H9 (cell line): ENCODE data around the gene IRX5. TPM values are rescaled to one million over a fixed set of nuclear protein-coding genes. Genes with fewer than 3 reads are reported as not detected.

Experiments
- DNase-seq: peaks from one replicate; pipeline ENCODE4 v3.0.0-alpha.2; 2017
- H2AFZ ChIP-seq: one replicate; pipeline ENCODE4 v1.6.1; 2013; ENCODE audit warnings: mild to moderate bottlenecking, low read length, control low read depth, moderate library complexity
- H2AK5ac ChIP-seq: 2 replicates; pipeline ENCODE4 v1.6.1; 2013; ENCODE audit warnings: low read length, control low read depth, mixed read lengths; ENCODE audit not compliant: insufficient read length
- H2BK120ac ChIP-seq: one replicate; pipeline ENCODE4 v1.6.1; 2013; ENCODE audit warnings: low read depth, mild to moderate bottlenecking, low read length, control low read depth, inconsistent platforms; ENCODE audit not compliant: poor library complexity, severe bottlenecking
- H2BK12ac ChIP-seq: 2 replicates; pipeline ENCODE4 v1.6.1; 2013; ENCODE audit warnings: low read length, control low read depth, mixed read lengths, low read depth; ENCODE audit not compliant: insufficient read length
- H2BK15ac ChIP-seq: 2 replicates; pipeline ENCODE4 v1.6.1; 2013; ENCODE audit warnings: low read depth, low read length, control low read depth
- H2BK20ac ChIP-seq: one replicate; pipeline ENCODE4 v1.6.1; 2013; ENCODE audit warnings: low read depth, mild to moderate bottlenecking, low read length, control low read depth, inconsistent platforms; ENCODE audit not compliant: poor library complexity, severe bottlenecking
- H2BK5ac ChIP-seq: 2 replicates; pipeline ENCODE4 v1.6.1; 2013; ENCODE audit warnings: low read length, control low read depth, mixed read lengths; ENCODE audit not compliant: insufficient read length
- H3K14ac ChIP-seq: 2 replicates; pipeline ENCODE4 v1.6.1; 2013; ENCODE audit warnings: low read length, control low read depth; ENCODE audit not compliant: insufficient read depth
- H3K18ac ChIP-seq: 2 replicates; pipeline ENCODE4 v1.6.1; 2013; ENCODE audit warnings: low read depth, mild to moderate bottlenecking, mixed read lengths, low read length, control low read depth; ENCODE audit not compliant: insufficient read length
- H3K23ac ChIP-seq: 2 replicates; pipeline ENCODE4 v1.6.1; 2013; ENCODE audit warnings: low read length, control low read depth, mixed read lengths, low read depth; ENCODE audit not compliant: insufficient read length
- H3K23me2 ChIP-seq: 2 replicates; pipeline ENCODE4 v1.6.1; 2013; ENCODE audit warnings: low read depth, mild to moderate bottlenecking, mixed read lengths, low read length, control low read depth; ENCODE audit not compliant: insufficient read length, poor library complexity, severe bottlenecking
- H3K27ac ChIP-seq: 2 replicates; pipeline ENCODE4 v1.5.1; 2013; ENCODE audit warnings: low read length, control low read depth, mixed read lengths, low read depth; ENCODE audit not compliant: insufficient read length
- H3K27me3 ChIP-seq: 2 replicates; pipeline ENCODE4 v1.6.1; 2013; ENCODE audit warnings: low read length, control low read depth, inconsistent platforms; ENCODE audit not compliant: insufficient read depth
- H3K4ac ChIP-seq: 2 replicates; pipeline ENCODE4 v1.6.1; 2013; ENCODE audit warnings: low read depth, mild to moderate bottlenecking, control low read depth, inconsistent platforms, low read length, moderate library complexity
- H3K4me1 ChIP-seq: 2 replicates; pipeline ENCODE4 v1.6.1; 2013; ENCODE audit warnings: low read length, control low read depth, inconsistent platforms; ENCODE audit not compliant: insufficient read depth
- H3K4me2 ChIP-seq: 2 replicates; pipeline ENCODE4 v1.6.1; 2013; ENCODE audit warnings: low read length, control low read depth, mixed read lengths; ENCODE audit not compliant: insufficient read length, insufficient read depth
- H3K56ac ChIP-seq: 2 replicates; pipeline ENCODE4 v1.6.1; 2013; ENCODE audit warnings: low read depth, mild to moderate bottlenecking, mixed read lengths, low read length, control low read depth; ENCODE audit not compliant: insufficient read length
- H3K79me1 ChIP-seq: 2 replicates; pipeline ENCODE4 v1.6.1; 2013; ENCODE audit warnings: low read depth, mild to moderate bottlenecking, moderate library complexity, low read length, control low read depth, inconsistent platforms; ENCODE audit not compliant: insufficient read depth, poor library complexity, severe bottlenecking
- H3K79me2 ChIP-seq: 2 replicates; pipeline ENCODE4 v1.6.1; 2013; ENCODE audit warnings: low read length, control low read depth, inconsistent platforms; ENCODE audit not compliant: insufficient read depth
- H3K9ac ChIP-seq: 2 replicates; pipeline ENCODE4 v1.6.1; 2013; ENCODE audit warnings: low read length, control low read depth, mixed read lengths; ENCODE audit not compliant: insufficient read length; ENCODE audit errors: extremely low read depth
- H3K9me3 ChIP-seq: one replicate; pipeline ENCODE4 v1.6.1; 2013; ENCODE audit warnings: low read depth, low read length, inconsistent platforms; ENCODE audit not compliant: control insufficient read depth
- H3T11ph ChIP-seq: one replicate; pipeline ENCODE4 v1.6.1; 2013; ENCODE audit warnings: mild to moderate bottlenecking, low read length, control low read depth, inconsistent platforms
- H4K20me1 ChIP-seq: one replicate; pipeline ENCODE4 v1.6.1; 2013; ENCODE audit not compliant: control insufficient read depth, insufficient read length, insufficient read depth
- H4K5ac ChIP-seq: 2 replicates; pipeline ENCODE4 v1.6.1; 2013; ENCODE audit warnings: low read depth, mild to moderate bottlenecking, mixed read lengths, low read length, control low read depth; ENCODE audit not compliant: insufficient read length
- H4K8ac ChIP-seq: replicated peaks from 2 replicates; pipeline ENCODE4 v1.6.1; 2013; ENCODE audit warnings: low read length, control low read depth, mixed read lengths, low read depth; ENCODE audit not compliant: insufficient read length
- H4K91ac ChIP-seq: 2 replicates; pipeline ENCODE4 v1.6.1; 2013; ENCODE audit warnings: low read depth, mild to moderate bottlenecking, moderate library complexity, mixed read lengths, low read length, control low read depth; ENCODE audit not compliant: insufficient read length
- H3K27ac Mint-ChIP-seq, 3 experiments: 2 replicates in 2 of 3; 3 replicates in 1 of 3; pipeline ENCODE4 v1.8.0; 2020 to 2021; ENCODE audit warnings: mixed read lengths in 3 of 3, mild to moderate bottlenecking in 1 of 3, moderate library complexity in 1 of 3
- H3K27me3 Mint-ChIP-seq: 2 replicates; pipeline ENCODE4 v1.8.0; 2021; ENCODE audit warnings: low read depth, mild to moderate bottlenecking, moderate library complexity, mixed read lengths
- H3K36me3 Mint-ChIP-seq, 3 experiments: 2 replicates in 2 of 3; 3 replicates in 1 of 3; pipeline ENCODE4 v1.8.0; 2020 to 2021; ENCODE audit warnings: low read depth in 3 of 3, mixed read lengths in 3 of 3; ENCODE audit not compliant: insufficient read depth in 1 of 3
- H3K4me1 Mint-ChIP-seq, 2 experiments: 2 replicates each; pipeline ENCODE4 v1.8.0; 2020; ENCODE audit warnings: mixed read lengths in 2 of 2
- H3K4me3 Mint-ChIP-seq, 2 experiments: 2 replicates in 1 of 2; 3 replicates in 1 of 2; pipeline ENCODE4 v1.8.0; 2020 to 2021; ENCODE audit warnings: mild to moderate bottlenecking in 2 of 2, mixed read lengths in 2 of 2, moderate library complexity in 1 of 2
- H3K9me3 Mint-ChIP-seq, 2 experiments: 2 replicates in 1 of 2; 3 replicates in 1 of 2; pipeline ENCODE4 v1.8.0; 2020; ENCODE audit warnings: mild to moderate bottlenecking in 2 of 2, mixed read lengths in 2 of 2, moderate library complexity in 1 of 2
- WGBS: extraction: QIAGEN DNeasy Blood & Tissue Kit; methylation state at CpG from one replicate; pipeline ENCODE4 v1.1.7; 2013; ENCODE audit warnings: missing lambda C conversion rate, low lambda C conversion rate, mixed read lengths; ENCODE audit not compliant: insufficient read length; ENCODE audit errors: extremely low coverage; 5-methylcytosine and 5-hydroxymethylcytosine counted together
- total RNA-seq: library from RNA; stranded (reverse); gene quantifications from 2 replicates; pipeline ENCODE4 v1.2.1, GENCODE V29; 2021
- TF ChIP-seq, protein P1 (sequence below): fragments of 200-600 bp; sonication (generic); conservative IDR thresholded peaks from 3 replicates; pipeline ENCODE4 v1.8.0; 2021; ENCODE audit warnings: antibody characterized with exemption, mild to moderate bottlenecking

IRX5 gene
- total RNA-seq, 1 experiment from 2014 or later = 0.59 TPM

DNA sequence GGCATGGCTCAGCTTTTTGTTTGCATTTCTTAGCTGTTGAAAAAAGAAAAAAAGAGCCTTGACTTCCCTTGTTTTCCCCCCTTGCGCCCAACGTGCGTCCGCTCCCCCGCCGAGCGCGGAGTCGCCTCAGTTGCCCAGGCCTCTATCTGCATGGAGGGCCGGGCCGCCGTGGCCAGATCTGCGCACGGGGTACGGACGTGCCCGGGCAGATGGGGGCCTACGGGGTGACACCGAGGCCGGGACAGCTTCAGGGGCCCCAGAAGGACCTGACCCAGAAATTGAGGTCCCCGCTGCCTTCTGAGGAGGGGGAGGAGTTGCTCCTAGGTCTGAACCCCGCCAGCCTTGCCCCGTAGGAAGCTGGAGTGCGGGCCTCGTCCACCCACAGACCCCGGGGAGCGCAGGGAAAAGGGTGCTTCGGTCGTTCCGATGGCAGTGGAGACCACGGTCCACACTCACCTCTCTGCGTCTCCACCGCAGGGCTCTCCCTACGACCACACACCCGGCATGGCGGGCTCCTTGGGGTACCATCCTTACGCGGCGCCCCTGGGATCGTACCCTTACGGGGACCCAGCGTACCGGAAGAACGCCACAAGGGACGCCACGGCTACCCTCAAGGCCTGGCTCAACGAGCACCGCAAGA lies 1.5 kb downstream of the IRX5 start:
- no peak overlapping the region for H3K23ac ChIP-seq
- H3K79me2 ChIP-seq = no peaks in the 10 kb centered on the region
- no peaks in the 10 kb centered on the region for H4K20me1 ChIP-seq
- H4K5ac ChIP-seq = no peak overlapping the region
- H2AFZ ChIP-seq = no peak overlapping the region
- H3T11ph ChIP-seq = no peak overlapping the region
- no peak overlapping the region for H2BK120ac ChIP-seq
- no peaks in the 10 kb centered on the region for H3K9me3 ChIP-seq
- Mint-ChIP-seq H3K27me3 (peaks cover 87% of the 10 kb centered on the region), H3K9me3 (peaks cover 0 to 3% of the 10 kb centered on the region in 2 experiments; a peak in 4 of 5 replicates), H3K4me1 (peaks cover 49 to 52% of the 10 kb centered on the region in 2 experiments), H3K4me3 (peak overlapping the region; percentile 55 to 79), H3K36me3 (no peaks in the 10 kb centered on the region; a peak in 2 of 7 replicates), H3K27ac (no peak overlapping the region; a peak in 1 of 7 replicates)
- H3K27me3 ChIP-seq = peaks cover 54% of the 10 kb centered on the region
- H3K27ac ChIP-seq = no peak overlapping the region
- H2BK12ac ChIP-seq = no peak overlapping the region
- TF ChIP-seq, protein P1, sequence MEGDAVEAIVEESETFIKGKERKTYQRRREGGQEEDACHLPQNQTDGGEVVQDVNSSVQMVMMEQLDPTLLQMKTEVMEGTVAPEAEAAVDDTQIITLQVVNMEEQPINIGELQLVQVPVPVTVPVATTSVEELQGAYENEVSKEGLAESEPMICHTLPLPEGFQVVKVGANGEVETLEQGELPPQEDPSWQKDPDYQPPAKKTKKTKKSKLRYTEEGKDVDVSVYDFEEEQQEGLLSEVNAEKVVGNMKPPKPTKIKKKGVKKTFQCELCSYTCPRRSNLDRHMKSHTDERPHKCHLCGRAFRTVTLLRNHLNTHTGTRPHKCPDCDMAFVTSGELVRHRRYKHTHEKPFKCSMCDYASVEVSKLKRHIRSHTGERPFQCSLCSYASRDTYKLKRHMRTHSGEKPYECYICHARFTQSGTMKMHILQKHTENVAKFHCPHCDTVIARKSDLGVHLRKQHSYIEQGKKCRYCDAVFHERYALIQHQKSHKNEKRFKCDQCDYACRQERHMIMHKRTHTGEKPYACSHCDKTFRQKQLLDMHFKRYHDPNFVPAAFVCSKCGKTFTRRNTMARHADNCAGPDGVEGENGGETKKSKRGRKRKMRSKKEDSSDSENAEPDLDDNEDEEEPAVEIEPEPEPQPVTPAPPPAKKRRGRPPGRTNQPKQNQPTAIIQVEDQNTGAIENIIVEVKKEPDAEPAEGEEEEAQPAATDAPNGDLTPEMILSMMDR = no peak
- no peak overlapping the region for H3K4ac ChIP-seq
- no peak overlapping the region for H3K9ac ChIP-seq
- H3K4me1 ChIP-seq = no peaks in the 10 kb centered on the region
- no peak overlapping the region for H3K14ac ChIP-seq
- no peak overlapping the region for H3K56ac ChIP-seq
- peak overlapping the region; percentile 78 for H3K4me2 ChIP-seq
- H2BK5ac ChIP-seq = no peak overlapping the region
- no peak overlapping the region for H2BK15ac ChIP-seq
- DNase-seq = no peak
- no peak overlapping the region for H2AK5ac ChIP-seq
- H3K23me2 ChIP-seq = peaks cover 44% of the 10 kb centered on the region
- WGBS = no CpG with 5 or more reads among the region's 48 CpGs
- no peak overlapping the region for H2BK20ac ChIP-seq
- no peak overlapping the region for H4K91ac ChIP-seq
- no peak overlapping the region for H4K8ac ChIP-seq
- no peaks in the 10 kb centered on the region for H3K79me1 ChIP-seq
- no peak overlapping the region for H3K18ac ChIP-seq
